Gastroesophageal sphincter (tissue), 3 donors: ENCODE data around the gene PHOX2A.

Source experiments
- CTCF ChIP-seq, 4 experiments: fragments of 200-600 bp in 2 of 4; fragments of 450-650 bp in 2 of 4; sonication (generic) in 1 of 4; IDR thresholded peaks; one replicate each; pipeline ENCODE4 v1.5.1; 2017 to 2019; ENCODE audit warnings: antibody characterized with exemption in 4 of 4, mild to moderate bottlenecking in 2 of 4, moderate library complexity in 2 of 4
- POLR2A ChIP-seq, 2 donors: fragments of 450-650 bp; IDR thresholded peaks; one replicate each; pipeline ENCODE4 v1.6.1; 2017; ENCODE audit warnings: antibody characterized with exemption in 2 of 2, mild to moderate bottlenecking in 2 of 2, moderate library complexity in 1 of 2

- TF ChIP-seq POLR2A (IDR thresholded peaks at IDR 0.05): no peak
- TF ChIP-seq CTCF (IDR thresholded peaks at IDR 0.05): no peak
These were observed 34.9 kb downstream of the PHOX2A start for GRCh38 chr11:72209101-72209500.
